GM23338 (cell line): ENCODE results near the gene HOXA2. TPM values are rescaled to one million over a fixed set of nuclear protein-coding genes. Genes with fewer than 3 reads are reported as not detected.

Experiments used
- ATAC-seq: fragments of 200-7000 bp; cut with Tn5 transposase; 3 replicates; pipeline ENCODE4 v1.9.1; 2020
- DNase-seq: peaks from one replicate; pipeline ENCODE4 v3.0.0-alpha.2; 2015; ENCODE audit warnings: low spot score
- H2AFZ ChIP-seq: fragments of 200-600 bp; sonication (generic); 2 replicates; pipeline ENCODE4 v1.8.0; 2016; ENCODE audit warnings: antibody characterized with exemption, mild to moderate bottlenecking, moderate library complexity
- H3F3A ChIP-seq: fragments of 200-600 bp; sonication (generic); replicated peaks from 2 replicates; pipeline ENCODE4 v1.8.0; 2017; ENCODE audit warnings: antibody characterized with exemption, mixed run types, low read depth
- H3K27ac ChIP-seq: fragments of 200-600 bp; sonication (generic); 2 replicates; pipeline ENCODE4 v1.6.1; 2016; ENCODE audit warnings: low read depth
- H3K27me3 ChIP-seq: fragments of 200-600 bp; sonication (generic); 2 replicates; pipeline ENCODE4 v1.8.0; 2016; ENCODE audit warnings: mild to moderate bottlenecking, mixed run types, moderate library complexity; ENCODE audit not compliant: insufficient read depth
- H3K36me3 ChIP-seq: fragments of 200-600 bp; sonication (generic); 2 replicates; pipeline ENCODE4 v1.8.0; 2016; ENCODE audit warnings: mild to moderate bottlenecking; ENCODE audit not compliant: insufficient read depth
- H3K4me1 ChIP-seq: fragments of 200-600 bp; sonication (generic); 2 replicates; pipeline ENCODE4 v1.8.0; 2016; ENCODE audit warnings: mild to moderate bottlenecking, moderate library complexity; ENCODE audit not compliant: insufficient read depth
- H3K4me2 ChIP-seq: fragments of 200-600 bp; sonication (generic); 2 replicates; pipeline ENCODE4 v1.7.1; 2017; ENCODE audit warnings: mixed run types
- H3K4me3 ChIP-seq: fragments of 200-600 bp; sonication (generic); 2 replicates; pipeline ENCODE4 v1.6.1; 2016; ENCODE audit warnings: mixed run types
- H3K79me2 ChIP-seq: fragments of 200-600 bp; sonication (generic); replicated peaks from 2 replicates; pipeline ENCODE4 v1.8.0; 2017; ENCODE audit warnings: mild to moderate bottlenecking; ENCODE audit not compliant: insufficient read depth
- H3K9me2 ChIP-seq: fragments of 200-600 bp; sonication (generic); 2 replicates; pipeline ENCODE4 v1.8.0; 2017; ENCODE audit not compliant: insufficient read depth
- H4K20me1 ChIP-seq: fragments of 200-600 bp; sonication (generic); replicated peaks from 2 replicates; pipeline ENCODE4 v1.8.0; 2017; ENCODE audit warnings: mild to moderate bottlenecking; ENCODE audit not compliant: insufficient read depth
- H3K27ac Mint-ChIP-seq: 2 replicates; pipeline ENCODE4 v1.8.0; 2020; ENCODE audit warnings: inconsistent platforms, mild to moderate bottlenecking, moderate library complexity, mixed read lengths
- H3K27me3 Mint-ChIP-seq: 3 replicates; pipeline ENCODE4 v1.8.0; 2022; ENCODE audit warnings: low read depth, mild to moderate bottlenecking, moderate library complexity, mixed read lengths, inconsistent platforms; ENCODE audit not compliant: insufficient read depth, poor library complexity
- H3K36me3 Mint-ChIP-seq: 3 replicates; pipeline ENCODE4 v1.8.0; 2021; ENCODE audit warnings: low read depth, mild to moderate bottlenecking, inconsistent platforms, moderate library complexity, mixed read lengths
- H3K4me1 Mint-ChIP-seq: 3 replicates; pipeline ENCODE4 v1.8.0; 2020; ENCODE audit warnings: mild to moderate bottlenecking, inconsistent platforms, mixed read lengths
- H3K4me3 Mint-ChIP-seq: 3 replicates; pipeline ENCODE4 v1.8.0; 2021; ENCODE audit warnings: moderate library complexity, mild to moderate bottlenecking, inconsistent platforms, mixed read lengths
- H3K9me3 Mint-ChIP-seq: 3 replicates; pipeline ENCODE4 v1.8.0; 2020; ENCODE audit warnings: moderate library complexity, mild to moderate bottlenecking, inconsistent platforms, mixed read lengths
- ETS1 ChIP-seq: IDR thresholded peaks from 2 replicates; pipeline ENCODE4 v1.6.1; 2016; ENCODE audit warnings: antibody characterized with exemption
- EZH2 ChIP-seq: fragments of 200-600 bp; sonication (generic); IDR thresholded peaks from one replicate; pipeline ENCODE4 v1.8.0; 2017; ENCODE audit warnings: antibody characterized with exemption, mild to moderate bottlenecking, low read depth; ENCODE audit not compliant: unreplicated experiment
- EZH2phosphoT487 ChIP-seq: fragments of 200-600 bp; sonication (generic); IDR thresholded peaks from one replicate; pipeline ENCODE4 v1.8.1; 2018; ENCODE audit warnings: antibody characterized with exemption; ENCODE audit not compliant: unreplicated experiment
- JUNB ChIP-seq: IDR thresholded peaks from one replicate; pipeline ENCODE4 v1.6.1; 2016; ENCODE audit warnings: antibody characterized with exemption; ENCODE audit not compliant: unreplicated experiment
- NANOG ChIP-seq: IDR thresholded peaks from 2 replicates; pipeline ENCODE4 v1.6.1; 2016; ENCODE audit warnings: antibody characterized with exemption, borderline replicate concordance
- POLR2AphosphoS5 ChIP-seq: IDR thresholded peaks from 2 replicates; pipeline ENCODE4 v1.6.1; 2016; ENCODE audit warnings: antibody characterized with exemption, low read depth
- STAT1 ChIP-seq: IDR thresholded peaks from one replicate; pipeline ENCODE4 v1.6.1; 2016; ENCODE audit warnings: antibody characterized with exemption; ENCODE audit not compliant: unreplicated experiment
- ZNF114 ChIP-seq: fragments of 250-450 bp; sonication (Bioruptor Pico); IDR thresholded peaks from 2 replicates; pipeline ENCODE4 v1.5.0; 2020; ENCODE audit warnings: mild to moderate bottlenecking, moderate library complexity
- ZNF331 ChIP-seq: fragments of 250-450 bp; sonication (Bioruptor Pico); IDR thresholded peaks from 2 replicates; pipeline ENCODE4 v1.5.0; 2020; ENCODE audit warnings: low read depth, mild to moderate bottlenecking, moderate library complexity
- polyA plus RNA-seq: library from polyadenylated mRNA; unstranded; fragments of >200 nt; fragmentation: Nextera tagmentation; extraction: Ambion mirVana; gene quantifications from 2 replicates; pipeline ENCODE4 v1.2.1, GENCODE V29; 2016
- total RNA-seq: library from RNA; depleted of rRNA; stranded (reverse); fragments of >200 nt; shearing (Covaris generic); gene quantifications from 2 replicates; pipeline ENCODE4 v1.2.3, GENCODE V29; 2014
- TF ChIP-seq, protein P1 (sequence below): IDR thresholded peaks from one replicate; pipeline ENCODE4 v1.6.1; 2018; ENCODE audit warnings: antibody characterized with exemption; ENCODE audit not compliant: unreplicated experiment

The HOXA2 gene
- total and polyA plus RNA-seq, 2 experiments from 2014 or later, result not detected

- TF ChIP-seq, protein P1, sequence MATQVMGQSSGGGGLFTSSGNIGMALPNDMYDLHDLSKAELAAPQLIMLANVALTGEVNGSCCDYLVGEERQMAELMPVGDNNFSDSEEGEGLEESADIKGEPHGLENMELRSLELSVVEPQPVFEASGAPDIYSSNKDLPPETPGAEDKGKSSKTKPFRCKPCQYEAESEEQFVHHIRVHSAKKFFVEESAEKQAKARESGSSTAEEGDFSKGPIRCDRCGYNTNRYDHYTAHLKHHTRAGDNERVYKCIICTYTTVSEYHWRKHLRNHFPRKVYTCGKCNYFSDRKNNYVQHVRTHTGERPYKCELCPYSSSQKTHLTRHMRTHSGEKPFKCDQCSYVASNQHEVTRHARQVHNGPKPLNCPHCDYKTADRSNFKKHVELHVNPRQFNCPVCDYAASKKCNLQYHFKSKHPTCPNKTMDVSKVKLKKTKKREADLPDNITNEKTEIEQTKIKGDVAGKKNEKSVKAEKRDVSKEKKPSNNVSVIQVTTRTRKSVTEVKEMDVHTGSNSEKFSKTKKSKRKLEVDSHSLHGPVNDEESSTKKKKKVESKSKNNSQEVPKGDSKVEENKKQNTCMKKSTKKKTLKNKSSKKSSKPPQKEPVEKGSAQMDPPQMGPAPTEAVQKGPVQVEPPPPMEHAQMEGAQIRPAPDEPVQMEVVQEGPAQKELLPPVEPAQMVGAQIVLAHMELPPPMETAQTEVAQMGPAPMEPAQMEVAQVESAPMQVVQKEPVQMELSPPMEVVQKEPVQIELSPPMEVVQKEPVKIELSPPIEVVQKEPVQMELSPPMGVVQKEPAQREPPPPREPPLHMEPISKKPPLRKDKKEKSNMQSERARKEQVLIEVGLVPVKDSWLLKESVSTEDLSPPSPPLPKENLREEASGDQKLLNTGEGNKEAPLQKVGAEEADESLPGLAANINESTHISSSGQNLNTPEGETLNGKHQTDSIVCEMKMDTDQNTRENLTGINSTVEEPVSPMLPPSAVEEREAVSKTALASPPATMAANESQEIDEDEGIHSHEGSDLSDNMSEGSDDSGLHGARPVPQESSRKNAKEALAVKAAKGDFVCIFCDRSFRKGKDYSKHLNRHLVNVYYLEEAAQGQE, result no peak
- TF ChIP-seq NANOG, result no peak
- TF ChIP-seq ZNF114 (CRISPR knock-in tag), result no peak
- TF ChIP-seq EZH2phosphoT487, result peak; percentile 98
- TF ChIP-seq EZH2, result peak; percentile 99
- no peak for TF ChIP-seq POLR2AphosphoS5
- no peak for TF ChIP-seq JUNB
- TF ChIP-seq STAT1, result no peak
- no peak for TF ChIP-seq ZNF331 (CRISPR knock-in tag)
- TF ChIP-seq ETS1, result no peak
These were observed 10.8 kb upstream of the HOXA2 start (continued) for GRCh38 chr7:27112955-27113949.

DNA sequence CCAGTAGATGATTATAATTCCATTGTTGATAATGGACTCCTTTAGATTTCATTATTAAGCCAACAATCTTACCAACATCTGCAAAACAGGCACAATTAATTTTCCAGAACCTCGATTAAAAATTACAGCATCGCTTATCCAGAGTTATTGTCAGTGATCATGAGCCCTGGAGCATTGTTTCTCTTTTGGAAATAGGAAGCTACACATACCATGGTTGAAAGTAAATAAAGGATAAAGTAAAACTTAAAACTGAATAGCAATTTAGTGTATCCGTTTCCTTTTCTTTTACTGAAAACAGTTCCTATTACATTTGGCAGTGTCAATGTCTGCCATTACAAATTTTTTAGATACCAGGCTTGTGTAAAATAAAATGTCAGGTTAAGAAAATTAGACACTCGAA, 9.9 kb upstream of the HOXA2 start:
- peaks cover 21% of the 10 kb centered on the region for H3K4me1 Mint-ChIP-seq
- H3K36me3 ChIP-seq, result no peaks in the 10 kb centered on the region
- H3K79me2 ChIP-seq, result no peaks in the 10 kb centered on the region
- ATAC-seq (no peak), DNase-seq (no peak)
- no peak overlapping the region for H3K4me3 ChIP-seq
- no peak overlapping the region for H3K27ac Mint-ChIP-seq
- H3K4me3 Mint-ChIP-seq, result no peak overlapping the region
- no peak overlapping the region for H3K27ac ChIP-seq
- no peaks in the 10 kb centered on the region for H3K9me2 ChIP-seq
- peaks cover 49% of the 10 kb centered on the region for H3F3A ChIP-seq
- peak; percentile 52 for TF ChIP-seq EZH2
- TF ChIP-seq JUNB, result no peak
- H3K4me2 ChIP-seq, result no peak overlapping the region
- H4K20me1 ChIP-seq, result peaks cover 74% of the 10 kb centered on the region
- H3K27me3 ChIP-seq, result peaks cover 97% of the 10 kb centered on the region
- no peaks in the 10 kb centered on the region; the same call in 2 of the 3 replicates for H3K36me3 Mint-ChIP-seq
- peaks cover 95% of the 10 kb centered on the region for H3K27me3 Mint-ChIP-seq
- peaks cover 14% of the 10 kb centered on the region for H3K9me3 Mint-ChIP-seq
- H2AFZ ChIP-seq, result no peak overlapping the region
- H3K4me1 ChIP-seq, result peaks cover 29% of the 10 kb centered on the region
